Astrocyte of the spinal cord (primary cell): Measurements from ENCODE around the gene ACYP2.

ENCODE experiments used
- DNase-seq: peaks from one replicate; pipeline ENCODE4 v3.0.0; 2011; ENCODE audit warnings: low read depth, low spot score
- H3K4me3 ChIP-seq: 2 replicates; pipeline ENCODE4 v1.5.1; 2011; ENCODE audit warnings: low read depth, mild to moderate bottlenecking, low read length, moderate library complexity
- in situ Hi-C: cut with HindIII; loops from 2 replicates; pipeline ENCODE4 v1.10.0; 2017; ENCODE audit warnings: low sequenced_read_pairs
- TF ChIP-seq, protein P1 (sequence below): IDR thresholded peaks from 2 replicates; pipeline ENCODE4 v1.5.1; 2012; ENCODE audit warnings: low read depth, mild to moderate bottlenecking, low read length, inconsistent platforms

ACYP2 gene

DNA sequence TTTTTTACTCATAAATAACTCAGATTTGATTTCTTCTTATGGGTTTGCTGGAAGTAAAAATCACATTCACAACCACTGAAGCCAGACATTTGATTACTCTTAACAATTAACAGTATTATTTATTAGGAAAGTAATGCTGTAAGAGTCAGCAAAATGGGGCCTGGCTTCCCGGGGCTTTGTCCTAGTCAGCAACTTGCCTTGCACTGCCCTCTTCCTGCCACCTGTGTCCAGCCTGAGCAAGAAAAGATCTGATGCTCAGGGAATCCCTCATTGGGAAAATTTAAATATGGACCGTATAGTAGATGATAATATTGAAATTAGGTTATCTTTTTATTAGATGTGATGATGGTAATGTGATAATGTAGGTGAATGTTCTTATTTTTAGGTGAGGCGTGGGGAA, 30.8 kb upstream of the ACYP2 start:
- TF ChIP-seq, protein P1, sequence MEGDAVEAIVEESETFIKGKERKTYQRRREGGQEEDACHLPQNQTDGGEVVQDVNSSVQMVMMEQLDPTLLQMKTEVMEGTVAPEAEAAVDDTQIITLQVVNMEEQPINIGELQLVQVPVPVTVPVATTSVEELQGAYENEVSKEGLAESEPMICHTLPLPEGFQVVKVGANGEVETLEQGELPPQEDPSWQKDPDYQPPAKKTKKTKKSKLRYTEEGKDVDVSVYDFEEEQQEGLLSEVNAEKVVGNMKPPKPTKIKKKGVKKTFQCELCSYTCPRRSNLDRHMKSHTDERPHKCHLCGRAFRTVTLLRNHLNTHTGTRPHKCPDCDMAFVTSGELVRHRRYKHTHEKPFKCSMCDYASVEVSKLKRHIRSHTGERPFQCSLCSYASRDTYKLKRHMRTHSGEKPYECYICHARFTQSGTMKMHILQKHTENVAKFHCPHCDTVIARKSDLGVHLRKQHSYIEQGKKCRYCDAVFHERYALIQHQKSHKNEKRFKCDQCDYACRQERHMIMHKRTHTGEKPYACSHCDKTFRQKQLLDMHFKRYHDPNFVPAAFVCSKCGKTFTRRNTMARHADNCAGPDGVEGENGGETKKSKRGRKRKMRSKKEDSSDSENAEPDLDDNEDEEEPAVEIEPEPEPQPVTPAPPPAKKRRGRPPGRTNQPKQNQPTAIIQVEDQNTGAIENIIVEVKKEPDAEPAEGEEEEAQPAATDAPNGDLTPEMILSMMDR, result peak; percentile 50
- DNase-seq, result peak; percentile 28
- in situ Hi-C loops, result no loop called here
- H3K4me3 ChIP-seq, result no peak overlapping the region

DNA sequence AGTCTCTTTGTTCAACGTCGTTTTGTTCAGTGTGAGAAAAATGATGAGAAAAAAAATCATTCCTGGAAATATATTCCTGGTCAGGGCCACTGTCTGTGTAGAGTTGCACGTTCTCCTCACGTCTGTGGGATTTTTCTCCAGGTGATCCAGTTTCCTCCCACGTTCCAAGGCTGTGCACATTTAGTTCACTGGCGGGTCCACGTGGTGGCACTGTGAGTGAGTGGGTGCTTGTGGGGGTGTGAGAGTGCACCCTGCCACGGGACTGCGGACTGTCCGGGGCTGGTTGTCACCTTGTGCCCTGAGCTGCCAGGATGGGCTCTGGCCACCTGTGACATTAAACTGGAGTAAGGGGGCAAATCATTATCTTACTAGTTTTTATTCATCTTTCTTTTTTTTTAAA, 30.3 kb upstream of the ACYP2 start:
- TF ChIP-seq, protein P1, result no peak
- in situ Hi-C loops, result no loop called here
- DNase-seq, result no peak
- no peak overlapping the region for H3K4me3 ChIP-seq

DNA sequence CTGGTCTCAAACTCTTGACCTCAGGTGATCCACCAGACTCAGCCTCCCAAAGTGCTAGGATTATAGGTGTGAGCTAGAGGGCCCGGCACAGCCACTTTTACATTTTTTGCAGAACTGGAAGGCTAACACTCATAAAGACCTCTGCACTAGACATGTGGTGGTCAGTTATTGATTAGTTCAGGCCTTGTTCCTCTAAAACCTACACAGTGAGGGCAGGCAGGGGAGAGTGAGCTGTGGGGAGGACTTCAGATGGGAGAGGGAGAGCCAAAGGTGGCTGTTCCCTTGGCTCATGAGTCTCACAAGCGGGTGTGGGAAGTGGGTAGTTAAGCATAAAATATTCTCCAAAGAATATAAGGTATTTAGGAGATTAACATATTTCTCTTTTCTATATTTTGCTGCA, 29.3 kb upstream of the ACYP2 start:
- no peak for DNase-seq
- in situ Hi-C loops, result no loop called here
- no peak overlapping the region for H3K4me3 ChIP-seq
- TF ChIP-seq, protein P1, result no peak

DNA sequence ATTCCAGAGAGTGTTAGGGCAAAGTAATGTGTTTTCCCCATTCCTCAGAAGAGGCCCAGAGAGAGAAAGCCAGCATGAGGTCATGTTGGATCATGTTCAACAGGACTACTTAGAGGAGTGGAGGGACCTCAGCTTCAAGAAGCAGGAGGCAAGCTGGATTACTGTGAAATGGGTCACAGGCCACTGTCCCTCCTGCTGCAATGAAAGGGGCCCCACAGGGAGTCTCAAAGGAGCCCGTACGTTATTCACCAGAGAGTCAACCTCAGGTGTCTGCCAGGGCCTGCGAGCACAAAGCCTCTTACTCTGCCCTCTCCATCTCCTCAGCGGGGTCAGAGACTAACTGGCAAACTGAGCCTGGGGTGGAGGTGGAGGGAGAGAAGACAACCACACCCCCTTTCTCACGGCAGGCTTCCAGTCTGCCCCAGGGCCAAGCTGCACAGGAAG, 27.2 kb upstream of the ACYP2 start:
- in situ Hi-C loops, result no loop called here
- no peak overlapping the region for H3K4me3 ChIP-seq
- peak; percentile 57 for DNase-seq
- TF ChIP-seq, protein P1, result no peak

DNA sequence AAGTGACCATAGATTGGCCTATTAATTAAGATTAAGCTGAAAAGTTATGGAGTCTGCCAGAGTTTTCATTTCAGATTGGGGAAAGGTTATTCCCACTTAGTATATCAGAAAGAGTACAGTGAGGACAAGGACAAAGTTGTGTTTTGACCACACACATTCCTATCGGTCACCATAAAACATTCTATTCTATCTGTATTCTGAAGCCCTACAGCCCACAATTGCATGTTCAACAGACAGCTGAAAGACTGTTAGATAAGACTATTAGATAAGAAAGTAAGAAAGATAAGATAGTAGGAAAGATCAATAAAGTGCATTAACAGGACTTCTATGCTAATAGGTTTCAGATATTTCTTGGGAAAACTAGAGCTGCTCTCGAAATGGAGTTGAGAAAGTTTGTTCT, 26.7 kb upstream of the ACYP2 start:
- in situ Hi-C loops, result no loop called here
- TF ChIP-seq, protein P1, result no peak
- DNase-seq, result no peak
- H3K4me3 ChIP-seq, result no peak overlapping the region

DNA sequence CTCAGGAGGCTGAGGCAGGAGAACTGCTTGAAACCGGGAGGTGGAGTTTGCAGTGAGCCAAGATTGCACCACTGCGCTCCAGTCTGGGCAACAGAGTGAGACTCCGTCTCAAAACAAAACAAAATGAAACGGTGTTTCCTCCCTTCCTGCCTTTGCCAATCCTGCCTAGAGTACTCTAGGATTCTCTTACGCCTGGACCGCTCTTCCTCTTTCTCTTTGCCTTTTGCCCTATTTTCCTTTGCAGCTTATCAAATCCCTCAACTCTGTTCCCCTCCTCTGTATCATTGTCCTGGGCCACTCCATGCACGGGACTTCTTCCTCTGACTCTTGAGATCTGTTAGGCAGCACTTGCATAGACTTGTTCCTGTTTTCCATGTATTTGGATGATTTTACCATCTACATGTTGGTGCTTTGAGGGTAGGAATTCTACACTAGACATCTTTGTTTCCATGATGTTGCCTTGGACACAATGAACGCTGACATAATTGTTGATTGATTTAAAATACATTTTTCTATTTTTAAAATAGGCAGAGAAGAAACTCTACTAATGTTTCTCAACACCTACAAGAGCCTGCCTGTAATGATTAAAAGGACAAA, 24.8 kb upstream of the ACYP2 start:
- in situ Hi-C loops, result no loop called here
- TF ChIP-seq, protein P1, result no peak
- DNase-seq, result no peak
- H3K4me3 ChIP-seq, result no peak overlapping the region
